ENCODE results near the gene EOLA2.
A peak's percentile ranks its signal among the peaks of the same experiment; 100 is the strongest.

The EOLA2 gene

DNA sequence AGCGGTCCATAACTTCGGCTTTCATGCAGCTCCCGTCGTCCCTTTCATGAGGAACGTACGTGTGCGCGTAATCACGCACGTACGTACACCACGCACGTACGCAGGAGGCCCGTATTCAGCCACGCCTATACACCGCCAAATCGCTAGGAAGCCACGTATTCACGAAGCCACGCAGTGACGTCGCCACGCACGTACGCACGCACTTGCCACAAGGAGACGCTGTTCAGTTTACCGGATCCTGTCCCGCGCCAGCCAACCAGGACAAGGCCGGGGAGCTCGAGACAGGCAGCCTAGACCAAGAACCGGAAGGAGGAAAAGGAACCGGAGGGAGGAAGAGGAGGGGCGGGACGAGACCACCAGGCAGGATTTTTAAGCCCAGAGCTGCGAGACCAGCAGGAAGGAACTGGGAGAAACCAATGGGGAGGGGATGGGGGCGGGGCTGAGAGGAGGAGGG is at the start of gene EOLA2 (continued):
- TF ChIP-seq, protein P1, sequence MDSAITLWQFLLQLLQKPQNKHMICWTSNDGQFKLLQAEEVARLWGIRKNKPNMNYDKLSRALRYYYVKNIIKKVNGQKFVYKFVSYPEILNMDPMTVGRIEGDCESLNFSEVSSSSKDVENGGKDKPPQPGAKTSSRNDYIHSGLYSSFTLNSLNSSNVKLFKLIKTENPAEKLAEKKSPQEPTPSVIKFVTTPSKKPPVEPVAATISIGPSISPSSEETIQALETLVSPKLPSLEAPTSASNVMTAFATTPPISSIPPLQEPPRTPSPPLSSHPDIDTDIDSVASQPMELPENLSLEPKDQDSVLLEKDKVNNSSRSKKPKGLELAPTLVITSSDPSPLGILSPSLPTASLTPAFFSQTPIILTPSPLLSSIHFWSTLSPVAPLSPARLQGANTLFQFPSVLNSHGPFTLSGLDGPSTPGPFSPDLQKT (IDR thresholded peaks at IDR 0.05; ENCODE audit: borderline replicate concordance, low read depth, low read length), result no peak
- TF ChIP-seq IKZF3 (tag by site-specific recombination; IDR thresholded peaks at IDR 0.05), result peak; percentile 68
- no peak for TF ChIP-seq GLI2 (tag by site-specific recombination; IDR thresholded peaks at IDR 0.05; ENCODE audit: borderline replicate concordance, low read depth)
- TF ChIP-seq YY2 (tag by site-specific recombination; IDR thresholded peaks at IDR 0.05), result no peak
- no peak for TF ChIP-seq ZNF501 (tag by site-specific recombination; IDR thresholded peaks at IDR 0.05)
- TF ChIP-seq ZNF670 (tag by site-specific recombination; IDR thresholded peaks at IDR 0.05; ENCODE audit: low read depth), result no peak
- TF ChIP-seq ZNF404 (tag by site-specific recombination; IDR thresholded peaks at IDR 0.05), result no peak
- TF ChIP-seq ZNF292 (tag by site-specific recombination; IDR thresholded peaks at IDR 0.05; ENCODE audit: borderline replicate concordance, low read depth), result no peak
- TF ChIP-seq, protein P2, sequence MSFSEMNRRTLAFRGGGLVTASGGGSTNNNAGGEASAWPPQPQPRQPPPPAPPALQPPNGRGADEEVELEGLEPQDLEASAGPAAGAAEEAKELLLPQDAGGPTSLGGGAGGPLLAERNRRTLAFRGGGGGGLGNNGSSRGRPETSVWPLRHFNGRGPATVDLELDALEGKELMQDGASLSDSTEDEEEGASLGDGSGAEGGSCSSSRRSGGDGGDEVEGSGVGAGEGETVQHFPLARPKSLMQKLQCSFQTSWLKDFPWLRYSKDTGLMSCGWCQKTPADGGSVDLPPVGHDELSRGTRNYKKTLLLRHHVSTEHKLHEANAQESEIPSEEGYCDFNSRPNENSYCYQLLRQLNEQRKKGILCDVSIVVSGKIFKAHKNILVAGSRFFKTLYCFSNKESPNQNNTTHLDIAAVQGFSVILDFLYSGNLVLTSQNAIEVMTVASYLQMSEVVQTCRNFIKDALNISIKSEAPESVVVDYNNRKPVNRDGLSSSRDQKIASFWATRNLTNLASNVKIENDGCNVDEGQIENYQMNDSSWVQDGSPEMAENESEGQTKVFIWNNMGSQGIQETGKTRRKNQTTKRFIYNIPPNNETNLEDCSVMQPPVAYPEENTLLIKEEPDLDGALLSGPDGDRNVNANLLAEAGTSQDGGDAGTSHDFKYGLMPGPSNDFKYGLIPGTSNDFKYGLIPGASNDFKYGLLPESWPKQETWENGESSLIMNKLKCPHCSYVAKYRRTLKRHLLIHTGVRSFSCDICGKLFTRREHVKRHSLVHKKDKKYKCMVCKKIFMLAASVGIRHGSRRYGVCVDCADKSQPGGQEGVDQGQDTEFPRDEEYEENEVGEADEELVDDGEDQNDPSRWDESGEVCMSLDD (tag by site-specific recombination; IDR thresholded peaks at IDR 0.05), result no peak
- TF ChIP-seq ZNF350 (tag by site-specific recombination; IDR thresholded peaks at IDR 0.05), result no peak
- no peak for TF ChIP-seq ZNF596 (tag by site-specific recombination; IDR thresholded peaks at IDR 0.05)
- TF ChIP-seq GFI1B (tag by site-specific recombination; IDR thresholded peaks at IDR 0.05), result no peak
- TF ChIP-seq, protein P3, sequence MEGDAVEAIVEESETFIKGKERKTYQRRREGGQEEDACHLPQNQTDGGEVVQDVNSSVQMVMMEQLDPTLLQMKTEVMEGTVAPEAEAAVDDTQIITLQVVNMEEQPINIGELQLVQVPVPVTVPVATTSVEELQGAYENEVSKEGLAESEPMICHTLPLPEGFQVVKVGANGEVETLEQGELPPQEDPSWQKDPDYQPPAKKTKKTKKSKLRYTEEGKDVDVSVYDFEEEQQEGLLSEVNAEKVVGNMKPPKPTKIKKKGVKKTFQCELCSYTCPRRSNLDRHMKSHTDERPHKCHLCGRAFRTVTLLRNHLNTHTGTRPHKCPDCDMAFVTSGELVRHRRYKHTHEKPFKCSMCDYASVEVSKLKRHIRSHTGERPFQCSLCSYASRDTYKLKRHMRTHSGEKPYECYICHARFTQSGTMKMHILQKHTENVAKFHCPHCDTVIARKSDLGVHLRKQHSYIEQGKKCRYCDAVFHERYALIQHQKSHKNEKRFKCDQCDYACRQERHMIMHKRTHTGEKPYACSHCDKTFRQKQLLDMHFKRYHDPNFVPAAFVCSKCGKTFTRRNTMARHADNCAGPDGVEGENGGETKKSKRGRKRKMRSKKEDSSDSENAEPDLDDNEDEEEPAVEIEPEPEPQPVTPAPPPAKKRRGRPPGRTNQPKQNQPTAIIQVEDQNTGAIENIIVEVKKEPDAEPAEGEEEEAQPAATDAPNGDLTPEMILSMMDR (tag by site-specific recombination; IDR thresholded peaks at IDR 0.05), result peak; percentile 97
- no peak for TF ChIP-seq ZNF830 (tag by site-specific recombination; IDR thresholded peaks at IDR 0.05; ENCODE audit: low read depth)
- no peak for TF ChIP-seq ZFP69B (tag by site-specific recombination; IDR thresholded peaks at IDR 0.05)
- TF ChIP-seq GLIS1 (tag by site-specific recombination; IDR thresholded peaks at IDR 0.05), result peak; percentile 22; the same call in 1 of the 2 replicates
- no peak for TF ChIP-seq ZNF169 (tag by site-specific recombination; IDR thresholded peaks at IDR 0.05)
- TF ChIP-seq SCRT1 (tag by site-specific recombination; IDR thresholded peaks at IDR 0.05; ENCODE audit: borderline replicate concordance), result no peak
- TF ChIP-seq ZNF560 (tag by site-specific recombination; IDR thresholded peaks at IDR 0.05; ENCODE audit: borderline replicate concordance), result no peak
- TF ChIP-seq ZNF266 (tag by site-specific recombination; IDR thresholded peaks at IDR 0.05; ENCODE audit: low read depth), result no peak
- TF ChIP-seq, protein P4, sequence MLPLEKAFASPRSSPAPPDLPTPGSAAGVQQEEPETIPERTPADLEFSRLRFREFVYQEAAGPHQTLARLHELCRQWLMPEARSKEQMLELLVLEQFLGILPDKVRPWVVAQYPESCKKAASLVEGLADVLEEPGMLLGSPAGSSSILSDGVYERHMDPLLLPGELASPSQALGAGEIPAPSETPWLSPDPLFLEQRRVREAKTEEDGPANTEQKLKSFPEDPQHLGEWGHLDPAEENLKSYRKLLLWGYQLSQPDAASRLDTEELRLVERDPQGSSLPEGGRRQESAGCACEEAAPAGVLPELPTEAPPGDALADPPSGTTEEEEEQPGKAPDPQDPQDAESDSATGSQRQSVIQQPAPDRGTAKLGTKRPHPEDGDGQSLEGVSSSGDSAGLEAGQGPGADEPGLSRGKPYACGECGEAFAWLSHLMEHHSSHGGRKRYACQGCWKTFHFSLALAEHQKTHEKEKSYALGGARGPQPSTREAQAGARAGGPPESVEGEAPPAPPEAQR (tag by site-specific recombination; IDR thresholded peaks at IDR 0.05), result no peak
- TF ChIP-seq ZNF529 (tag by site-specific recombination; IDR thresholded peaks at IDR 0.05; ENCODE audit: insufficient replicate concordance), result no peak
- TF ChIP-seq ZNF302 (tag by site-specific recombination; IDR thresholded peaks at IDR 0.05; ENCODE audit: low read depth), result no peak
- TF ChIP-seq, protein P5, sequence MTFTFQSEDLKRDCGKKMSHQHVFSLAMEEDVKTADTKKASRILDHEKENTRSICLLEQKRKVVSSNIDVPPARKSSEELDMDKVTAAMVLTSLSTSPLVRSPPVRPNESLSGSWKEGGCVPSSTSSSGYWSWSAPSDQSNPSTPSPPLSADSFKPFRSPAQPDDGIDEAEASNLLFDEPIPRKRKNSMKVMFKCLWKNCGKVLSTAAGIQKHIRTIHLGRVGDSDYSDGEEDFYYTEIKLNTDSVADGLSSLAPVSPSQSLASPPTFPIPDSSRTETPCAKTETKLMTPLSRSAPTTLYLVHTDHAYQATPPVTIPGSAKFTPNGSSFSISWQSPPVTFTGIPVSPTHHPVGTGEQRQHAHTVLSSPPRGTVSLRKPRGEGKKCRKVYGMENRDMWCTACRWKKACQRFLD (tag by site-specific recombination; IDR thresholded peaks at IDR 0.05), result no peak
- TF ChIP-seq GLIS2 (tag by site-specific recombination; IDR thresholded peaks at IDR 0.05), result no peak
- no peak for TF ChIP-seq KLF7 (tag by site-specific recombination; IDR thresholded peaks at IDR 0.05; ENCODE audit: borderline replicate concordance)
- TF ChIP-seq ZBTB48 (tag by site-specific recombination; IDR thresholded peaks at IDR 0.05), result no peak
- TF ChIP-seq ZNF701 (tag by site-specific recombination; IDR thresholded peaks at IDR 0.05), result no peak
- TF ChIP-seq ZXDB (tag by site-specific recombination; IDR thresholded peaks at IDR 0.05), result no peak
- TF ChIP-seq, protein P6, sequence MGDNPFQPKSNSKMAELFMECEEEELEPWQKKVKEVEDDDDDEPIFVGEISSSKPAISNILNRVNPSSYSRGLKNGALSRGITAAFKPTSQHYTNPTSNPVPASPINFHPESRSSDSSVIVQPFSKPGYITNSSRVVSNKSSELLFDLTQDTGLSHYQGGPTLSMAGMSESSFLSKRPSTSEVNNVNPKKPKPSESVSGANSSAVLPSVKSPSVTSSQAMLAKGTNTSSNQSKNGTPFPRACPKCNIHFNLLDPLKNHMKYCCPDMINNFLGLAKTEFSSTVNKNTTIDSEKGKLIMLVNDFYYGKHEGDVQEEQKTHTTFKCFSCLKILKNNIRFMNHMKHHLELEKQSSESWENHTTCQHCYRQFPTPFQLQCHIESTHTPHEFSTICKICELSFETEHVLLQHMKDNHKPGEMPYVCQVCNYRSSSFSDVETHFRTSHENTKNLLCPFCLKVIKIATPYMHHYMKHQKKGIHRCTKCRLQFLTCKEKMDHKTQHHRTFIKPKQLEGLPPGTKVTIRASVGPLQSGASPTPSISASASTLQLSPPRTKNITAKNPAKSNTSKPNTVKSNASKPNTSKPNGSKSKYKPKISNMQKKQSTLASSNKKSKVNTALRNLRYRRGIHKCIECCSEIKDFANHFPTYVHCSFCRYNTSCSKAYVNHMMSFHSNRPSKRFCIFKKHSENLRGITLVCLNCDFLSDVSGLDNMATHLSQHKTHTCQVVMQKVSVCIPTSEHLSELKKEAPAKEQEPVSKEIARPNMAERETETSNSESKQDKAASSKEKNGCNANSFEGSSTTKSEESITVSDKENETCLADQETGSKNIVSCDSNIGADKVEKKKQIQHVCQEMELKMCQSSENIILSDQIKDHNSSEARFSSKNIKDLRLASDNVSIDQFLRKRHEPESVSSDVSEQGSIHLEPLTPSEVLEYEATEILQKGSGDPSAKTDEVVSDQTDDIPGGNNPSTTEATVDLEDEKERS (tag by site-specific recombination; IDR thresholded peaks at IDR 0.05), result no peak
- no peak for TF ChIP-seq ZNF433 (tag by site-specific recombination; IDR thresholded peaks at IDR 0.05; ENCODE audit: low read depth)
